ENCODE results near the gene ZNF90. TPM values are rescaled to one million over a fixed set of nuclear protein-coding genes. Genes with fewer than 3 reads are reported as not detected.
"Not testable (repeated sequence)": the region's sequence is repeated elsewhere in the genome, so short reads cannot be mapped to it uniquely, and the experiment has no call there.

The ZNF90 gene
- total RNA-seq, 1 experiment from 2014 or later: 0.41 TPM

GRCh38 chr19:20051841-20052768, 25.7 kb upstream of the ZNF90 start:
- DNase-seq (ENCODE audit: low spot score): peak; percentile 7
- BruUV-seq (replicated peaks): no TSS peak
- ChIA-PET CTCF (no interaction called here), POLR2A (ENCODE audit: low non-redundant PET) (no interaction called here)
- intact Hi-C loops (cut with micrococcal nuclease; ENCODE audit: unreplicated experiment): no loop called here
- no peaks in the 10 kb centered on the region for H3K36me3 ChIP-seq (ENCODE audit: insufficient read depth, low read length, poor library complexity, severe bottlenecking)
- H3K27ac ChIP-seq (ENCODE audit: low read depth, low read length, poor library complexity, severe bottlenecking): no peak overlapping the region
- no peaks in the 10 kb centered on the region for H3K4me1 ChIP-seq (ENCODE audit: insufficient read depth, low read length, poor library complexity, severe bottlenecking)
- no peak for TF ChIP-seq EZH2 (IDR thresholded peaks at IDR 0.05; ENCODE audit: borderline replicate concordance, low read depth, low read length, poor library complexity, severe bottlenecking)
- TF ChIP-seq, protein P1, sequence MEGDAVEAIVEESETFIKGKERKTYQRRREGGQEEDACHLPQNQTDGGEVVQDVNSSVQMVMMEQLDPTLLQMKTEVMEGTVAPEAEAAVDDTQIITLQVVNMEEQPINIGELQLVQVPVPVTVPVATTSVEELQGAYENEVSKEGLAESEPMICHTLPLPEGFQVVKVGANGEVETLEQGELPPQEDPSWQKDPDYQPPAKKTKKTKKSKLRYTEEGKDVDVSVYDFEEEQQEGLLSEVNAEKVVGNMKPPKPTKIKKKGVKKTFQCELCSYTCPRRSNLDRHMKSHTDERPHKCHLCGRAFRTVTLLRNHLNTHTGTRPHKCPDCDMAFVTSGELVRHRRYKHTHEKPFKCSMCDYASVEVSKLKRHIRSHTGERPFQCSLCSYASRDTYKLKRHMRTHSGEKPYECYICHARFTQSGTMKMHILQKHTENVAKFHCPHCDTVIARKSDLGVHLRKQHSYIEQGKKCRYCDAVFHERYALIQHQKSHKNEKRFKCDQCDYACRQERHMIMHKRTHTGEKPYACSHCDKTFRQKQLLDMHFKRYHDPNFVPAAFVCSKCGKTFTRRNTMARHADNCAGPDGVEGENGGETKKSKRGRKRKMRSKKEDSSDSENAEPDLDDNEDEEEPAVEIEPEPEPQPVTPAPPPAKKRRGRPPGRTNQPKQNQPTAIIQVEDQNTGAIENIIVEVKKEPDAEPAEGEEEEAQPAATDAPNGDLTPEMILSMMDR (conservative IDR thresholded peaks at IDR 0.05; ENCODE audit: low read depth, low read length): no peak
- H3K27me3 ChIP-seq (replicated peaks; ENCODE audit: insufficient read depth, low read depth, low read length, poor library complexity): no peaks in the 10 kb centered on the region
- peak overlapping the region; percentile 24 for H3K4me3 ChIP-seq (ENCODE audit: low read depth, low read length, poor library complexity, severe bottlenecking)
- H3K9me3 ChIP-seq (ENCODE audit: low read depth, low read length, poor library complexity, severe bottlenecking): peaks cover 9% of the 10 kb centered on the region

DNA sequence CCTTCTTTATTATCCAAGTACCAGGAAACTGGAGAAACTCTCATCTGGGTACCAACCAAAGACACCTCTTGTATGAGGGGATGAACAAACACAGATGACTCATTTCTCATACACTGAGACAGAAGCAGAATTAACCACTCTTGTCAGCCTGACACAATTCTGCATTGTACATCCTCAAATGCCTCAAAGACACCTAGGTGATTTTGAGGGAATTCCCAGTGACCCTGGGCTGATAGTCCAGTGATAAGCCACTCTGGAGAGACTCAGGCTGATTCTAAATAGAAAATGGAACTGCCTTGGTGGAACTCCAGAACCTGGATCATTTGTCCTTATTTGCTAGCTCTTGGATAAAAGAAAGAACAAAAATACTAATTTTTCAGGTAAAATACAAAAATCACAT, 19.1 kb upstream of the ZNF90 start:
- H3K27me3 ChIP-seq (replicated peaks; ENCODE audit: insufficient read depth, low read depth, low read length, poor library complexity); H3K27ac ChIP-seq (ENCODE audit: low read depth, low read length, poor library complexity, severe bottlenecking); H3K36me3 ChIP-seq (ENCODE audit: insufficient read depth, low read length, poor library complexity, severe bottlenecking); H3K9me3 ChIP-seq (ENCODE audit: low read depth, low read length, poor library complexity, severe bottlenecking); H3K4me1 ChIP-seq (ENCODE audit: insufficient read depth, low read length, poor library complexity, severe bottlenecking); BruUV-seq (replicated peaks); intact Hi-C loops (cut with micrococcal nuclease; ENCODE audit: unreplicated experiment); DNase-seq (ENCODE audit: low spot score); H3K4me3 ChIP-seq (ENCODE audit: low read depth, low read length, poor library complexity, severe bottlenecking); CTCF ChIA-PET; POLR2A ChIA-PET (ENCODE audit: low non-redundant PET): not testable (repeated sequence)

DNA sequence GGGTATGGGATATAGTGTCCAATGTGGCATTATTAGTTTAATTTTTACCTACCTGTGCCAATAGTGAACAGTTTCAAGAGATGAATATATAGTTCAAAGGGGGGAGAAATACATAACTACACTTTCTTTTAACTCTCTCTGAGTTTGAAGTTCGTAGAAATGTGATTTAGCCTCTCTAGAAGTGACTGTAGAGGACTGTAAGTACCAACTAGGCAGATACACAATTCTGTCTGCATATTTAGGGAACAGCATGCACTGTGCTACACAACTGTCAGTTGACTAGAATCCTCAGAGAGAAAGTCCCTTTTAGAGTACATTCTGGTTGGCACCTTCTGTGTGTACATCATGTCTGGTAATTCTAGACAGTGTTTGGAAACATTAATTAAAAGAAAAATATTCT, 17.5 kb upstream of the ZNF90 start:
- H3K4me3 ChIP-seq (ENCODE audit: low read depth, low read length, poor library complexity, severe bottlenecking): no peak overlapping the region
- intact Hi-C loops (cut with micrococcal nuclease; ENCODE audit: unreplicated experiment): no loop called here
- H3K27ac ChIP-seq (ENCODE audit: low read depth, low read length, poor library complexity, severe bottlenecking): no peak overlapping the region
- no TSS peak for BruUV-seq (replicated peaks)
- ChIA-PET CTCF (no interaction called here), POLR2A (ENCODE audit: low non-redundant PET) (no interaction called here)
- H3K4me1 ChIP-seq (ENCODE audit: insufficient read depth, low read length, poor library complexity, severe bottlenecking): no peaks in the 10 kb centered on the region
- no peak for DNase-seq (ENCODE audit: low spot score)
- H3K36me3 ChIP-seq (ENCODE audit: insufficient read depth, low read length, poor library complexity, severe bottlenecking): no peaks in the 10 kb centered on the region
- H3K27me3 ChIP-seq (replicated peaks; ENCODE audit: insufficient read depth, low read depth, low read length, poor library complexity): no peaks in the 10 kb centered on the region
- H3K9me3 ChIP-seq (ENCODE audit: low read depth, low read length, poor library complexity, severe bottlenecking): peaks cover 9% of the 10 kb centered on the region
- no peak for TF ChIP-seq EZH2 (IDR thresholded peaks at IDR 0.05; ENCODE audit: borderline replicate concordance, low read depth, low read length, poor library complexity, severe bottlenecking)
- TF ChIP-seq, protein P1 (conservative IDR thresholded peaks at IDR 0.05; ENCODE audit: low read depth, low read length): no peak

- BruUV-seq (replicated peaks): no TSS peak
- no peak overlapping the region for H3K4me3 ChIP-seq (ENCODE audit: low read depth, low read length, poor library complexity, severe bottlenecking)
- H3K9me3 ChIP-seq (ENCODE audit: low read depth, low read length, poor library complexity, severe bottlenecking): no peaks in the 10 kb centered on the region
- intact Hi-C loops (cut with micrococcal nuclease; ENCODE audit: unreplicated experiment): no loop called here
- H3K27me3 ChIP-seq (replicated peaks; ENCODE audit: insufficient read depth, low read depth, low read length, poor library complexity): no peaks in the 10 kb centered on the region
- TF ChIP-seq EZH2 (IDR thresholded peaks at IDR 0.05; ENCODE audit: borderline replicate concordance, low read depth, low read length, poor library complexity, severe bottlenecking): no peak
- TF ChIP-seq, protein P1 (conservative IDR thresholded peaks at IDR 0.05; ENCODE audit: low read depth, low read length): no peak
- H3K27ac ChIP-seq (ENCODE audit: low read depth, low read length, poor library complexity, severe bottlenecking): no peak overlapping the region
- DNase-seq (ENCODE audit: low spot score): no peak
- no peaks in the 10 kb centered on the region for H3K36me3 ChIP-seq (ENCODE audit: insufficient read depth, low read length, poor library complexity, severe bottlenecking)
- POLR2A ChIA-PET (ENCODE audit: low non-redundant PET): no interaction called here
- CTCF ChIA-PET: no interaction called here
- H3K4me1 ChIP-seq (ENCODE audit: insufficient read depth, low read length, poor library complexity, severe bottlenecking): no peaks in the 10 kb centered on the region
Measured at GRCh38 chr19:20066861-20067260, 10.9 kb upstream of the ZNF90 start.

Measured in A673 (cell line).